ENCODE measurements around the gene BANP.

BANP gene

GRCh38 chr16:87965417-87965816 lies 14.2 kb downstream of the BANP start:
- in situ Hi-C loops (cut with MboI; ENCODE audit: low pct_unique_long_range_greater_than_20kb, low sequenced_read_pairs, unreplicated experiment) = loop anchor here (25.0 kb wide), 1 partner anchor 472 kb away; no protein-coding TSS in a partner anchor
- no peak for DNase-seq (ENCODE audit: low spot score)
- no peak for TF ChIP-seq CTCF (IDR thresholded peaks at IDR 0.05; ENCODE audit: extremely low read depth, insufficient read depth, missing control alignments)

- no peak for TF ChIP-seq CTCF (IDR thresholded peaks at IDR 0.05; ENCODE audit: extremely low read depth, insufficient read depth, missing control alignments)
- DNase-seq (ENCODE audit: low spot score) = no peak
- in situ Hi-C loops (cut with MboI; ENCODE audit: low pct_unique_long_range_greater_than_20kb, low sequenced_read_pairs, unreplicated experiment) = loop anchor here (25.0 kb wide), 1 partner anchor 471 kb away; no protein-coding TSS in a partner anchor
Observed at GRCh38 chr16:87966064-87966645, 14.9 kb downstream of the BANP start.

- DNase-seq (ENCODE audit: low spot score) = no peak
- TF ChIP-seq CTCF (IDR thresholded peaks at IDR 0.05; ENCODE audit: extremely low read depth, insufficient read depth, missing control alignments) = no peak
- in situ Hi-C loops (cut with MboI; ENCODE audit: low pct_unique_long_range_greater_than_20kb, low sequenced_read_pairs, unreplicated experiment) = loop anchor here (25.0 kb wide), 1 partner anchor 471 kb away; no protein-coding TSS in a partner anchor
Observed at GRCh38 chr16:87966685-87967185, 15.5 kb downstream of the BANP start.

GRCh38 chr16:87968541-87968940 lies 17.3 kb downstream of the BANP start:
- TF ChIP-seq CTCF (IDR thresholded peaks at IDR 0.05; ENCODE audit: extremely low read depth, insufficient read depth, missing control alignments) = no peak
- in situ Hi-C loops (cut with MboI; ENCODE audit: low pct_unique_long_range_greater_than_20kb, low sequenced_read_pairs, unreplicated experiment) = loop anchor here (25.0 kb wide), 1 partner anchor 469 kb away; no protein-coding TSS in a partner anchor
- no peak for DNase-seq (ENCODE audit: low spot score)

- no peak for TF ChIP-seq CTCF (IDR thresholded peaks at IDR 0.05; ENCODE audit: extremely low read depth, insufficient read depth, missing control alignments)
- in situ Hi-C loops (cut with MboI; ENCODE audit: low pct_unique_long_range_greater_than_20kb, low sequenced_read_pairs, unreplicated experiment) = loop anchor here (25.0 kb wide), 1 partner anchor 467 kb away; no protein-coding TSS in a partner anchor
- no peak for DNase-seq (ENCODE audit: low spot score)
Observed at GRCh38 chr16:87970186-87970585, 19.0 kb downstream of the BANP start.

GRCh38 chr16:87971933-87972332 lies 20.7 kb downstream of the BANP start:
- in situ Hi-C loops (cut with MboI; ENCODE audit: low pct_unique_long_range_greater_than_20kb, low sequenced_read_pairs, unreplicated experiment) = loop anchor here (25.0 kb wide), 1 partner anchor 465 kb away; no protein-coding TSS in a partner anchor
- DNase-seq (ENCODE audit: low spot score) = no peak
- TF ChIP-seq CTCF (IDR thresholded peaks at IDR 0.05; ENCODE audit: extremely low read depth, insufficient read depth, missing control alignments) = no peak

Data from GM13977 (cell line).